ENCODE measurements around the gene ZDHHC20. TPM values are rescaled to one million over a fixed set of nuclear protein-coding genes. Genes with fewer than 3 reads are reported as not detected.

Gene ZDHHC20
- total RNA-seq, 1 experiment from 2014 or later: 110 TPM

- no peaks in the 10 kb centered on the region for H3K79me2 ChIP-seq (ENCODE audit: insufficient read depth, low read length)
- no peak overlapping the region for H3K4me2 ChIP-seq (ENCODE audit: low read length)
- ATAC-seq (no peak), DNase-seq (ENCODE audit: low read depth, low spot score) (no peak)
- H3K27me3 ChIP-seq (ENCODE audit: insufficient read depth, low read length): no peaks in the 10 kb centered on the region
- no TSS peak for BruUV-seq (replicated peaks)
- no peaks in the 10 kb centered on the region for H3K9me3 ChIP-seq (ENCODE audit: control insufficient read depth in 1 of 2, insufficient read depth in 1 of 2, low read depth in 1 of 2, low read length in 2 of 2)
- no peaks in the 10 kb centered on the region for H3K4me1 ChIP-seq (ENCODE audit: control insufficient read depth in 1 of 2, insufficient read depth in 2 of 2, low read length in 2 of 2)
- no peak for TF ChIP-seq POLR2A (IDR thresholded peaks at IDR 0.05; ENCODE audit: borderline replicate concordance, extremely low read depth, insufficient read depth, insufficient read length)
- TF ChIP-seq ATF3 (IDR thresholded peaks at IDR 0.05): no peak
- no peak for TF ChIP-seq YY1 (IDR thresholded peaks at IDR 0.05; ENCODE audit: extremely low read depth, insufficient replicate concordance, low read depth, low read length)
- no peak for TF ChIP-seq CEBPB (IDR thresholded peaks at IDR 0.05; ENCODE audit: low read depth)
- ChIA-PET POLR2A (no interaction called here), CTCF (no interaction called here), RAD21 (ENCODE audit: low non-redundant PET in 1 of 2, low total read pairs in 2 of 2, uncharacterized antibody in 2 of 2, unreplicated experiment in 2 of 2) (no interaction called here)
- no peak overlapping the region for H2AFZ ChIP-seq (ENCODE audit: low read depth, low read length, poor library complexity, severe bottlenecking)
- no peaks in the 10 kb centered on the region for H3K36me3 ChIP-seq (ENCODE audit: control insufficient read depth in 1 of 2, insufficient read depth in 2 of 2, low read length in 2 of 2)
- no peak overlapping the region for H3K9ac ChIP-seq (ENCODE audit: low read length)
- H3K9me2 ChIP-seq (ENCODE audit: insufficient read depth): no peaks in the 10 kb centered on the region
- no peak overlapping the region for H3K27ac ChIP-seq (ENCODE audit: low read depth, low read length)
- H3K4me3 ChIP-seq (replicated peaks in 1 of 2; ENCODE audit: low read depth in 1 of 2, low read length in 2 of 2): no peak overlapping the region
- no peaks in the 10 kb centered on the region for H4K20me1 ChIP-seq (ENCODE audit: insufficient read depth)
- intact Hi-C loops (cut with micrococcal nuclease): no loop called here
These were observed 134.3 kb downstream of the ZDHHC20 start for GRCh38 chr13:21324803-21325202.

GRCh38 chr13:21322988-21323387 is 136.1 kb downstream of the ZDHHC20 start:
- H3K4me2 ChIP-seq (ENCODE audit: low read length): no peak overlapping the region
- no peaks in the 10 kb centered on the region for H3K27me3 ChIP-seq (ENCODE audit: insufficient read depth, low read length)
- DNase-seq (ENCODE audit: low read depth, low spot score) (no peak), ATAC-seq (no peak)
- H3K9ac ChIP-seq (ENCODE audit: low read length): no peak overlapping the region
- H3K4me1 ChIP-seq (ENCODE audit: control insufficient read depth in 1 of 2, insufficient read depth in 2 of 2, low read length in 2 of 2): no peaks in the 10 kb centered on the region
- H3K79me2 ChIP-seq (ENCODE audit: insufficient read depth, low read length): no peaks in the 10 kb centered on the region
- no peak overlapping the region for H3K27ac ChIP-seq (ENCODE audit: low read depth, low read length)
- RAD21 ChIA-PET (ENCODE audit: low non-redundant PET in 1 of 2, low total read pairs in 2 of 2, uncharacterized antibody in 2 of 2, unreplicated experiment in 2 of 2): no interaction called here
- intact Hi-C loops (cut with micrococcal nuclease): no loop called here
- BruUV-seq (replicated peaks): no TSS peak
- no peaks in the 10 kb centered on the region for H3K9me2 ChIP-seq (ENCODE audit: insufficient read depth)
- POLR2A ChIA-PET: no interaction called here
- TF ChIP-seq SIN3A (IDR thresholded peaks at IDR 0.05; ENCODE audit: low read depth) (no peak), ATF3 (IDR thresholded peaks at IDR 0.05) (no peak), TCF7L2 (IDR thresholded peaks at IDR 0.05; ENCODE audit: borderline replicate concordance, extremely low read depth, insufficient read depth, insufficient read length) (no peak), EZH2 (IDR thresholded peaks at IDR 0.05) (no peak), CTCF (IDR thresholded peaks at IDR 0.05 in 2 of 3, conservative IDR thresholded peaks at IDR 0.05 in 1 of 3; ENCODE audit: borderline replicate concordance in 1 of 3, insufficient read depth in 1 of 3, low read depth in 2 of 3, low read length in 2 of 3) (no peak), RAD21 (IDR thresholded peaks at IDR 0.05; ENCODE audit: low read depth) (no peak), EZH2phosphoT487 (IDR thresholded peaks at IDR 0.05; ENCODE audit: borderline replicate concordance) (no peak), EGR1 (IDR thresholded peaks at IDR 0.05; ENCODE audit: low read depth) (no peak), ZNF274 (IDR thresholded peaks at IDR 0.05; ENCODE audit: low read depth, low read length) (no peak), ELF1 (IDR thresholded peaks at IDR 0.05; ENCODE audit: borderline replicate concordance, low read depth) (no peak), POLR2AphosphoS5 (IDR thresholded peaks at IDR 0.05; ENCODE audit: low read depth, low read length) (no peak)
- H2AFZ ChIP-seq (ENCODE audit: low read depth, low read length, poor library complexity, severe bottlenecking): no peak overlapping the region
- CTCF ChIA-PET: no interaction called here
- H3K4me3 ChIP-seq (replicated peaks in 1 of 2; ENCODE audit: low read depth in 1 of 2, low read length in 2 of 2): no peak overlapping the region
- no peaks in the 10 kb centered on the region for H3K36me3 ChIP-seq (ENCODE audit: control insufficient read depth in 1 of 2, insufficient read depth in 2 of 2, low read length in 2 of 2)
- no peaks in the 10 kb centered on the region for H3K9me3 ChIP-seq (ENCODE audit: control insufficient read depth in 1 of 2, insufficient read depth in 1 of 2, low read depth in 1 of 2, low read length in 2 of 2)
- no peaks in the 10 kb centered on the region for H4K20me1 ChIP-seq (ENCODE audit: insufficient read depth)
